K562 (cell line): ENCODE data around the gene AGPAT2. TPM values are rescaled to one million over a fixed set of nuclear protein-coding genes. Genes with fewer than 3 reads are reported as not detected.

Source experiments
- ATAC-seq: fragments of 200-7000 bp; cut with Tn5 transposase; 3 replicates; pipeline ENCODE4 v1.9.1; 2020; ENCODE audit warnings: moderate library complexity
- BruUV-seq: library from RNA; stranded (reverse); fragments of 400-500 nt; replicated peaks from 2 replicates; lab custom pipeline; 2021; lab: Mats Ljungman, UMichigan
- CTCF ChIA-PET: fragments of 300-600 bp; formaldehyde crosslinking; extraction: SDS; loops from one replicate; lab custom pipeline; 2021; ENCODE audit warnings: low intra/inter-chr PET ratio; lab: Yijun Ruan, JAX
- POLR2A ChIA-PET: fragments of 300-600, 350-650 bp; sonication (Branson Sonifier 250); formaldehyde crosslinking; extraction: SDS; loops from one replicate; lab custom pipeline; 2021; ENCODE audit warnings: antibody characterized with exemption, inconsistent platforms; lab: Yijun Ruan, JAX
- DNase-seq, 4 experiments: peaks; one replicate each; pipeline versions ENCODE4 v3.0.0 to v3.0.0-alpha.2; 2011 to 2018; ENCODE audit warnings: low spot score in 3 of 4, mixed read lengths in 3 of 4; ENCODE audit errors: extremely low read depth in 1 of 4
- FAIRE-seq: peaks from 2 replicates; lab custom pipeline; 2011; peaks lifted over from hg19 to GRCh38; lab: Jason Lieb, UNC
- H2AFZ ChIP-seq: 2 replicates; pipeline ENCODE4 v1.6.0; 2011; ENCODE audit warnings: low read depth, low read length, control low read depth, inconsistent platforms
- H3K27ac ChIP-seq: fragments of 200-600 bp; 3 replicates; pipeline ENCODE4 v1.8.0; 2011; ENCODE audit warnings: low read depth, mild to moderate bottlenecking, control low read depth, inconsistent platforms, low read length, moderate library complexity, mixed read lengths; ENCODE audit errors: extremely low read depth
- H3K27me3 ChIP-seq, 2 experiments: fragments of 300-600 bp in 1 of 2; 2 replicates in 1 of 2; 3 replicates in 1 of 2; pipeline versions ENCODE4 v1.6.0 to v1.8.0; 2011; ENCODE audit warnings: inconsistent platforms in 2 of 2, low read length in 2 of 2, mild to moderate bottlenecking in 1 of 2, mixed read lengths in 1 of 2, moderate library complexity in 1 of 2; ENCODE audit not compliant: control insufficient read depth in 2 of 2, insufficient read depth in 2 of 2
- H3K36me3 ChIP-seq: fragments of 300-600 bp; 3 replicates; pipeline ENCODE4 v1.8.0; 2011; ENCODE audit warnings: mild to moderate bottlenecking, low read length, inconsistent platforms; ENCODE audit not compliant: control insufficient read depth, insufficient read depth
- H3K4me1 ChIP-seq, 2 experiments: fragments of 200-600 bp in 1 of 2; replicated peaks in 1 of 2; 2 replicates in 1 of 2; 3 replicates in 1 of 2; pipeline versions ENCODE4 v1.5.1 to v1.8.0; 2011; ENCODE audit warnings: inconsistent platforms in 2 of 2, low read length in 2 of 2, mild to moderate bottlenecking in 1 of 2, mixed read lengths in 1 of 2, moderate library complexity in 1 of 2; ENCODE audit not compliant: control insufficient read depth in 2 of 2, insufficient read depth in 2 of 2
- H3K4me2 ChIP-seq: 2 replicates; pipeline ENCODE4 v1.6.1; 2011; ENCODE audit warnings: low read length, control low read depth, inconsistent platforms, mixed read lengths; ENCODE audit not compliant: insufficient read depth
- H3K4me3 ChIP-seq: fragments of 200-600 bp; sonication (generic), shearing (Covaris generic); 2 replicates; pipeline ENCODE4 v1.5.1; 2016; ENCODE audit warnings: control low read depth, inconsistent platforms
- H3K79me2 ChIP-seq: fragments of 200-600 bp; 3 replicates; pipeline ENCODE4 v1.8.0; 2011; ENCODE audit warnings: low read length, inconsistent platforms; ENCODE audit not compliant: control insufficient read depth, insufficient read depth
- H3K9ac ChIP-seq, 2 experiments: 2 replicates each; pipeline versions ENCODE4 v1.6.0 to v1.6.1; 2011; ENCODE audit warnings: low read depth in 2 of 2, low read length in 2 of 2, control low read depth in 1 of 2, inconsistent platforms in 1 of 2, mild to moderate bottlenecking in 1 of 2, mixed read lengths in 1 of 2; ENCODE audit not compliant: insufficient read depth in 1 of 2
- H3K9me1 ChIP-seq: one replicate; pipeline ENCODE4 v1.6.0; 2011; ENCODE audit warnings: inconsistent platforms, mild to moderate bottlenecking, low read length, moderate library complexity; ENCODE audit not compliant: control insufficient read depth, insufficient read depth
- H3K9me3 ChIP-seq: replicated peaks from 2 replicates; pipeline ENCODE4 v1.5.1; 2011; ENCODE audit warnings: low read depth, low read length, inconsistent platforms; ENCODE audit not compliant: control insufficient read depth, insufficient read depth
- H4K20me1 ChIP-seq: replicated peaks from 2 replicates; pipeline ENCODE4 v1.6.1; 2011; ENCODE audit warnings: low read length, inconsistent platforms, mixed read lengths; ENCODE audit not compliant: control insufficient read depth, insufficient read depth
- CC2D1A ChIP-seq: fragments of 450-650 bp; IDR thresholded peaks from 2 replicates; pipeline ENCODE4 v1.6.1; 2017; ENCODE audit warnings: mild to moderate bottlenecking
- HNRNPUL1 ChIP-seq: fragments of 200-400 bp; formaldehyde crosslinking; IDR thresholded peaks from 2 replicates; pipeline ENCODE4 v1.6.1; 2017; ENCODE audit warnings: low read length
- NKRF ChIP-seq: fragments of 450-650 bp; IDR thresholded peaks from 2 replicates; pipeline ENCODE4 v1.6.1; 2016; ENCODE audit warnings: borderline replicate concordance
- OTX1 ChIP-seq: fragments of 450-650 bp; formaldehyde crosslinking; IDR thresholded peaks from 2 replicates; pipeline ENCODE4 v1.4.0; 2022; ENCODE audit warnings: mild to moderate bottlenecking
- POLR2AphosphoS5 ChIP-seq: IDR thresholded peaks from 2 replicates; pipeline ENCODE4 v1.6.1; 2011; ENCODE audit warnings: mild to moderate bottlenecking, low read depth, low read length, moderate library complexity; ENCODE audit not compliant: control insufficient read depth, insufficient read depth
- SIRT6 ChIP-seq: IDR thresholded peaks from one replicate; pipeline ENCODE4 v1.6.1; 2012; ENCODE audit warnings: low read depth, mild to moderate bottlenecking, control low read depth, inconsistent platforms, low read length, moderate library complexity
- SIX5 ChIP-seq, 2 experiments: IDR thresholded peaks; 2 replicates each; pipeline ENCODE4 v1.6.1; 2011; ENCODE audit warnings: low read length in 2 of 2, borderline replicate concordance in 1 of 2, low read depth in 1 of 2, mild to moderate bottlenecking in 1 of 2, moderate library complexity in 1 of 2; ENCODE audit not compliant: insufficient read depth in 1 of 2
- SMAD1 ChIP-seq: fragments of 150-350 bp; IDR thresholded peaks from 2 replicates; pipeline ENCODE4 v1.6.1; 2014; ENCODE audit warnings: low read length, low read depth; ENCODE audit not compliant: partially characterized antibody
- ZNF551 ChIP-seq: fragments of 250-450 bp; sonication (Bioruptor Pico); IDR thresholded peaks from 2 replicates; pipeline ENCODE4 v1.5.0; 2021; ENCODE audit warnings: mild to moderate bottlenecking, moderate library complexity
- ZNF609 ChIP-seq: sonication (generic); formaldehyde crosslinking; IDR thresholded peaks from 2 replicates; pipeline ENCODE4 v1.8.1; 2023; ENCODE audit warnings: missing genetic modification reagents, mild to moderate bottlenecking, borderline replicate concordance
- ZNF764 ChIP-seq: fragments of 250-450 bp; sonication (Bioruptor Pico); IDR thresholded peaks from 2 replicates; pipeline ENCODE4 v1.4.0; 2020; ENCODE audit warnings: low read depth, mild to moderate bottlenecking, moderate library complexity
- WGBS: fragments of 100-300 bp; shearing (Covaris generic); methylation state at CpG from one replicate; pipeline ENCODE4 v1.1.6; 2016; ENCODE audit warnings: low coverage, mixed read lengths; ENCODE audit not compliant: insufficient coverage; ENCODE audit errors: missing lambda C conversion rate; 5-methylcytosine and 5-hydroxymethylcytosine counted together
- in situ Hi-C: fragments of 300-500 bp; cut with MboI; formaldehyde crosslinking; loops from 4 replicates; pipeline ENCODE4 v1.15.0; 2018; ENCODE audit warnings: inconsistent platforms, mixed read lengths
- intact Hi-C: fragments of 100-400 bp; cut with micrococcal nuclease; formaldehyde crosslinking; loops from 2 replicates; pipeline ENCODE4 v1.14.2; 2022
- polyA plus RNA-seq, 8 experiments: library from polyadenylated mRNA; depleted of rRNA in 4 of 8; stranded (reverse) in 5 of 8; unstranded in 3 of 8; fragments of >200 nt; fragmentation: Nextera tagmentation in 2 of 8; fragmentation: Illumina TruSeq in 1 of 8; extraction: Ambion mirVana in 2 of 8; extraction: Trizol in 1 of 8; gene quantifications; 2 replicates each; pipeline versions ENCODE4 v1.2.1 to v1.2.3, GENCODE V29; 2011 to 2014; ENCODE audit warnings: inconsistent platforms in 1 of 8, missing spikeins in 1 of 8
- total RNA-seq, 7 experiments: library from RNA; depleted of rRNA in 6 of 7; stranded (reverse); fragments of >200 nt in 6 of 7; fragmentation: Illumina TruSeq in 2 of 7; extraction: Trizol in 2 of 7; gene quantifications; 2 replicates each; pipeline versions ENCODE4 v1.2.1 to v1.2.3, GENCODE V29; 2011 to 2021; ENCODE audit warnings: low replicate concordance in 1 of 7

Gene AGPAT2
- total and polyA plus RNA-seq, 9 of the 15 experiments (the other 6 are each of a cell fraction or from before 2014, with no cell fraction given) = 0.13 to 54.5 (median 23.9) TPM

DNA sequence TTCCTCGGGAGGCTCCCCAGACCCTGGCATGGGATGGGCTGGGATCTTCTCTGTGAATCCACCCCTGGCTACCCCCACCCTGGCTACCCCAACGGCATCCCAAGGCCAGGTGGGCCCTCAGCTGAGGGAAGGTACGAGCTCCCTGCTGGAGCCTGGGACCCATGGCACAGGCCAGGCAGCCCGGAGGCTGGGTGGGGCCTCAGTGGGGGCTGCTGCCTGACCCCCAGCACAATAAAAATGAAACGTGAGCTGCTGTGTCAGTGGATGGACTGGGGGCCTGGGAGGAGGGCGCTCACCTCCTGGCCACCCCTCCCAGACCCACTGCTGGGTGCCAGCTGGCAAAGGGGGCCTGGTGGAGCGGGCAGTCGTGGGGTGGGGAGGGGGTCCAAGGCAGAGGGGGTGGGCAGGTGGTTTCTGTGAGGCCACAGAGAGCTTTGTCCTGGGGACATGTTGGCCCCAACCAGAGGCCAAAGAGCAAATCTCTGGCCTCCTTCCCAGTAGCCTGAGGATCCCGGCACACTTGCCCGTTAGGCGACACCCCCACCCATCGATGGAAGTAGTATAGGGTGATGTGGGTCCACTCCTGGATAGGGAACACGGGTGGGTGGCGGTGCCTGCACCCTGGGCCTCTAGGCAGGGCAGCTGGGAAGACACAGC is 14.7 kb downstream of the AGPAT2 start:
- FAIRE-seq = peak; percentile 44
- peaks cover 2% of the 10 kb centered on the region for H3K9me1 ChIP-seq
- H3K4me3 ChIP-seq = no peak overlapping the region
- TF ChIP-seq OTX1 (CRISPR knock-in tag) (peak; percentile 32; the same call in 1 of the 2 replicates), ZNF764 (CRISPR knock-in tag) (0 out of 2 replicates have a peak, but pooled peaks have one; percentile 48), NKRF (no peak), SIRT6 (peak; percentile 4), SIX5 (IDR thresholded peaks at IDR 0.05; ENCODE audit: borderline replicate concordance in 1 of 2, insufficient read depth in 1 of 2, low read depth in 1 of 2, low read length in 2 of 2) (no peak), ZNF609 (CRISPR knock-in tag) (0 out of 2 replicates have a peak, but pooled peaks have one; percentile 15), POLR2AphosphoS5 (peak; percentile 10; the same call in 1 of the 2 replicates), HNRNPUL1 (0 out of 2 replicates have a peak, but pooled peaks have one; percentile 79), ZNF551 (CRISPR knock-in tag) (peak; percentile 16; the same call in 1 of the 2 replicates), CC2D1A (no peak), SMAD1 (peak; percentile 16)

More for the DNA sequence above, 14.7 kb downstream of the AGPAT2 start:
- CTCF ChIA-PET = no interaction called here
- intact Hi-C loops = no loop called here
- H3K4me1 ChIP-seq = peaks cover 8 to 100% of the 10 kb centered on the region in 2 experiments; a peak in 4 of 5 replicates
- H4K20me1 ChIP-seq = peaks cover 52% of the 10 kb centered on the region
- no peak overlapping the region for H3K4me2 ChIP-seq
- peak; percentile 2 for ATAC-seq
- POLR2A ChIA-PET = interaction anchor here (0.6 to 2.1 kb wide), 13 partner anchors 9 to 803 kb away, joined by 3 to 11 read pairs (median 3); partner anchors contain the start of genes AGPAT2 and EGFL7
- WGBS = 62% methylated on average over 14 of the region's 14 CpGs
- in situ Hi-C loops = no loop called here
- peak in 2 of 4 experiments; percentile 27 to 42 for DNase-seq
- peak overlapping the region in 1 of 2 experiments; percentile 76; a peak in 2 of 4 replicates for H3K9ac ChIP-seq
- H3K36me3 ChIP-seq = peaks cover 81% of the 10 kb centered on the region; the same call in 2 of the 3 replicates
- TSS peak; percentile 47 for BruUV-seq
- H3K27me3 ChIP-seq = no peaks in the 10 kb centered on the region
- H2AFZ ChIP-seq = no peak overlapping the region
- H3K9me3 ChIP-seq = no peaks in the 10 kb centered on the region
- H3K27ac ChIP-seq = peak overlapping the region; percentile 27; the same call in 1 of the 3 replicates
- H3K79me2 ChIP-seq = peaks cover 16% of the 10 kb centered on the region
